ENCODE data around the gene DDB1.

- TF ChIP-seq, protein P1, sequence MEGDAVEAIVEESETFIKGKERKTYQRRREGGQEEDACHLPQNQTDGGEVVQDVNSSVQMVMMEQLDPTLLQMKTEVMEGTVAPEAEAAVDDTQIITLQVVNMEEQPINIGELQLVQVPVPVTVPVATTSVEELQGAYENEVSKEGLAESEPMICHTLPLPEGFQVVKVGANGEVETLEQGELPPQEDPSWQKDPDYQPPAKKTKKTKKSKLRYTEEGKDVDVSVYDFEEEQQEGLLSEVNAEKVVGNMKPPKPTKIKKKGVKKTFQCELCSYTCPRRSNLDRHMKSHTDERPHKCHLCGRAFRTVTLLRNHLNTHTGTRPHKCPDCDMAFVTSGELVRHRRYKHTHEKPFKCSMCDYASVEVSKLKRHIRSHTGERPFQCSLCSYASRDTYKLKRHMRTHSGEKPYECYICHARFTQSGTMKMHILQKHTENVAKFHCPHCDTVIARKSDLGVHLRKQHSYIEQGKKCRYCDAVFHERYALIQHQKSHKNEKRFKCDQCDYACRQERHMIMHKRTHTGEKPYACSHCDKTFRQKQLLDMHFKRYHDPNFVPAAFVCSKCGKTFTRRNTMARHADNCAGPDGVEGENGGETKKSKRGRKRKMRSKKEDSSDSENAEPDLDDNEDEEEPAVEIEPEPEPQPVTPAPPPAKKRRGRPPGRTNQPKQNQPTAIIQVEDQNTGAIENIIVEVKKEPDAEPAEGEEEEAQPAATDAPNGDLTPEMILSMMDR (IDR thresholded peaks at IDR 0.05): no peak
- no peak for TF ChIP-seq ELF1 (IDR thresholded peaks at IDR 0.05)
- TF ChIP-seq, protein P2, sequence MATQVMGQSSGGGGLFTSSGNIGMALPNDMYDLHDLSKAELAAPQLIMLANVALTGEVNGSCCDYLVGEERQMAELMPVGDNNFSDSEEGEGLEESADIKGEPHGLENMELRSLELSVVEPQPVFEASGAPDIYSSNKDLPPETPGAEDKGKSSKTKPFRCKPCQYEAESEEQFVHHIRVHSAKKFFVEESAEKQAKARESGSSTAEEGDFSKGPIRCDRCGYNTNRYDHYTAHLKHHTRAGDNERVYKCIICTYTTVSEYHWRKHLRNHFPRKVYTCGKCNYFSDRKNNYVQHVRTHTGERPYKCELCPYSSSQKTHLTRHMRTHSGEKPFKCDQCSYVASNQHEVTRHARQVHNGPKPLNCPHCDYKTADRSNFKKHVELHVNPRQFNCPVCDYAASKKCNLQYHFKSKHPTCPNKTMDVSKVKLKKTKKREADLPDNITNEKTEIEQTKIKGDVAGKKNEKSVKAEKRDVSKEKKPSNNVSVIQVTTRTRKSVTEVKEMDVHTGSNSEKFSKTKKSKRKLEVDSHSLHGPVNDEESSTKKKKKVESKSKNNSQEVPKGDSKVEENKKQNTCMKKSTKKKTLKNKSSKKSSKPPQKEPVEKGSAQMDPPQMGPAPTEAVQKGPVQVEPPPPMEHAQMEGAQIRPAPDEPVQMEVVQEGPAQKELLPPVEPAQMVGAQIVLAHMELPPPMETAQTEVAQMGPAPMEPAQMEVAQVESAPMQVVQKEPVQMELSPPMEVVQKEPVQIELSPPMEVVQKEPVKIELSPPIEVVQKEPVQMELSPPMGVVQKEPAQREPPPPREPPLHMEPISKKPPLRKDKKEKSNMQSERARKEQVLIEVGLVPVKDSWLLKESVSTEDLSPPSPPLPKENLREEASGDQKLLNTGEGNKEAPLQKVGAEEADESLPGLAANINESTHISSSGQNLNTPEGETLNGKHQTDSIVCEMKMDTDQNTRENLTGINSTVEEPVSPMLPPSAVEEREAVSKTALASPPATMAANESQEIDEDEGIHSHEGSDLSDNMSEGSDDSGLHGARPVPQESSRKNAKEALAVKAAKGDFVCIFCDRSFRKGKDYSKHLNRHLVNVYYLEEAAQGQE (IDR thresholded peaks at IDR 0.05; ENCODE audit: low read depth, low read length): no peak
- TF ChIP-seq TAF1 (IDR thresholded peaks at IDR 0.05; ENCODE audit: borderline replicate concordance, low read depth, low read length): no peak
These were observed 3.0 kb downstream of the DDB1 start for GRCh38 chr11:61329871-61330270.

Data from SK-N-SH (cell line).